Aorta (tissue), 4 donors: ENCODE results near the gene EIF4E1B. TPM values are rescaled to one million over a fixed set of nuclear protein-coding genes. Genes with fewer than 3 reads are reported as not detected.

Experiments
- microRNA-seq, 2 donors: library from miRNA; unstranded; fragments of <30 nt; microRNA quantifications; one replicate each; pipeline ENCODE4 v1.2.0, GENCODE V29; 2020
- polyA plus RNA-seq, 2 donors: library from polyadenylated mRNA; stranded (reverse); fragments of 200-250 nt; gene quantifications; one replicate each; pipeline ENCODE4 v1.2.3, GENCODE V29; 2013
- total RNA-seq, 2 donors: library from RNA; stranded (reverse); fragmentation: NEBNext Ultra II Directional; extraction: Animal tissue kit (Norgen Biotek cat#: 25700); gene quantifications; one replicate each; pipeline ENCODE4 v1.2.1, GENCODE V29; 2021
- donor health status: healthy with polysubstance abuse.
- donor health status: Bipolar disorder and iron deficiency.
- donor health status: DM: no; HTN: no; CAD: no.
- donor health status: DM: yes; HTN: yes; CAD: no.

The EIF4E1B gene
- total and polyA plus RNA-seq, 4 donors, result not detected

Small RNA genes lying within 50 kb of the gene (microRNA-seq; reads per million reads assigned to microRNA genes)
- 0 reads per million in 2 donors for gene MIR4281

Other genes starting within 250 kb of the EIF4E1B start
- gene NOP16, start 242.1 kb upstream of the EIF4E1B start, total RNA-seq, result 10 to 100 TPM in 1 of 2 donors, 1 to 10 TPM in 1; 9.7 to 19.2 TPM
- 10 to 100 TPM; 12.3 to 15.0 TPM for gene NOP16, start 242.1 kb upstream of the EIF4E1B start, polyA plus RNA-seq
- 10 to 100 TPM; 46.8 to 60.9 TPM for gene HIGD2A, start 241.9 kb upstream of the EIF4E1B start, total RNA-seq
- 10 to 100 TPM; 69.2 to 75.5 TPM for gene HIGD2A, start 241.9 kb upstream of the EIF4E1B start, polyA plus RNA-seq
- gene CLTB, start 214.1 kb upstream of the EIF4E1B start, total RNA-seq, result 100 to 1,000 TPM in 1 of 2 donors, 10 to 100 TPM in 1; 86.7 to 124 TPM
- 100 to 1,000 TPM; 143 to 160 TPM for gene CLTB, start 214.1 kb upstream of the EIF4E1B start, polyA plus RNA-seq
- gene FAF2, start 182.3 kb upstream of the EIF4E1B start, total RNA-seq, result 10 to 100 TPM; 27.5 to 31.4 TPM
- gene FAF2, start 182.3 kb upstream of the EIF4E1B start, polyA plus RNA-seq, result 10 to 100 TPM in 1 of 2 donors, 1 to 10 TPM in 1; 5.0 to 10.3 TPM
- 10 to 100 TPM; 23.2 to 40.6 TPM for gene RNF44, start 93.3 kb upstream of the EIF4E1B start, total RNA-seq
- gene RNF44, start 93.3 kb upstream of the EIF4E1B start, polyA plus RNA-seq, result 10 to 100 TPM in 1 of 2 donors, 1 to 10 TPM in 1; 8.5 to 13.4 TPM
- gene CDHR2, start 81.3 kb upstream of the EIF4E1B start, total RNA-seq, result not detected
- gene CDHR2, start 81.3 kb upstream of the EIF4E1B start, polyA plus RNA-seq, result 10 to 100 TPM in 1 of 2 donors, under 1 TPM in 1; 0.08 to 21.5 TPM
- under 1 TPM; 0.81 to 0.87 TPM for gene GPRIN1, start 20.5 kb upstream of the EIF4E1B start, total RNA-seq
- gene GPRIN1, start 20.5 kb upstream of the EIF4E1B start, polyA plus RNA-seq, result under 1 TPM; 0.15 to 0.50 TPM
- not detected for gene SNCB, start 141 bp upstream of the EIF4E1B start, total RNA-seq
- not detected for gene SNCB, start 141 bp upstream of the EIF4E1B start, polyA plus RNA-seq
- gene TSPAN17, start 16.8 kb downstream of the EIF4E1B start, total RNA-seq, result 10 to 100 TPM; 17.9 to 22.9 TPM
- 10 to 100 TPM; 13.9 to 21.1 TPM for gene TSPAN17, start 16.8 kb downstream of the EIF4E1B start, polyA plus RNA-seq
- gene UNC5A, start 179.9 kb downstream of the EIF4E1B start, total RNA-seq, result not detected
- gene UNC5A, start 179.9 kb downstream of the EIF4E1B start, polyA plus RNA-seq, result not detected